GM12874 (cell line): Measurements from ENCODE around the gene TMEM207.
A peak's percentile ranks its signal among the peaks of the same experiment; 100 is the strongest.

Experiments
- TF ChIP-seq, protein P1 (sequence below): IDR thresholded peaks from 2 replicates; pipeline ENCODE4 v1.5.1; 2011; ENCODE audit warnings: low read depth, mild to moderate bottlenecking, control low read depth, low read length, moderate library complexity; ENCODE audit not compliant: insufficient read depth

The TMEM207 gene

DNA sequence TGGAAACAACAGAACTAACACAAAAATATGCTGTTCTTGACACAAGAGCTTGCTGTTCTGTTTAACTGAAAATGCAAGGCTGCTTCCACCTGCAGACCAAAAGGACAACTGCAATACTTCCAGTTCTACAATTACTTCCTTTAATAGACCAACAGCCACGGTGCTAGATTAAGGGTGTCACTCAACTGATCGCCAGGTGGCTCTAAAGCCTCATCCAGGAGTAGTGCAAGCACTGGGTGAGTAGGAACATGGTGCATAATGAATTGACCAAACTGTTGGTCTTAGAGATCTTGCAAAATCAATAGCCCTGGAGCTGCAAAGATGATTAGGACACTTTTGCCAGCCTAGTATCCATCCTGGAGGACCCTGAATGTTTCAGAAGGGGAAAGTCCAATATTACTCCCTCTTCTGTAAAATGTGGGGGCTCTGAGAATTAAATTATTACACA is 65.4 kb downstream of the TMEM207 start:
- TF ChIP-seq, protein P1, sequence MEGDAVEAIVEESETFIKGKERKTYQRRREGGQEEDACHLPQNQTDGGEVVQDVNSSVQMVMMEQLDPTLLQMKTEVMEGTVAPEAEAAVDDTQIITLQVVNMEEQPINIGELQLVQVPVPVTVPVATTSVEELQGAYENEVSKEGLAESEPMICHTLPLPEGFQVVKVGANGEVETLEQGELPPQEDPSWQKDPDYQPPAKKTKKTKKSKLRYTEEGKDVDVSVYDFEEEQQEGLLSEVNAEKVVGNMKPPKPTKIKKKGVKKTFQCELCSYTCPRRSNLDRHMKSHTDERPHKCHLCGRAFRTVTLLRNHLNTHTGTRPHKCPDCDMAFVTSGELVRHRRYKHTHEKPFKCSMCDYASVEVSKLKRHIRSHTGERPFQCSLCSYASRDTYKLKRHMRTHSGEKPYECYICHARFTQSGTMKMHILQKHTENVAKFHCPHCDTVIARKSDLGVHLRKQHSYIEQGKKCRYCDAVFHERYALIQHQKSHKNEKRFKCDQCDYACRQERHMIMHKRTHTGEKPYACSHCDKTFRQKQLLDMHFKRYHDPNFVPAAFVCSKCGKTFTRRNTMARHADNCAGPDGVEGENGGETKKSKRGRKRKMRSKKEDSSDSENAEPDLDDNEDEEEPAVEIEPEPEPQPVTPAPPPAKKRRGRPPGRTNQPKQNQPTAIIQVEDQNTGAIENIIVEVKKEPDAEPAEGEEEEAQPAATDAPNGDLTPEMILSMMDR, result peak; percentile 36

DNA sequence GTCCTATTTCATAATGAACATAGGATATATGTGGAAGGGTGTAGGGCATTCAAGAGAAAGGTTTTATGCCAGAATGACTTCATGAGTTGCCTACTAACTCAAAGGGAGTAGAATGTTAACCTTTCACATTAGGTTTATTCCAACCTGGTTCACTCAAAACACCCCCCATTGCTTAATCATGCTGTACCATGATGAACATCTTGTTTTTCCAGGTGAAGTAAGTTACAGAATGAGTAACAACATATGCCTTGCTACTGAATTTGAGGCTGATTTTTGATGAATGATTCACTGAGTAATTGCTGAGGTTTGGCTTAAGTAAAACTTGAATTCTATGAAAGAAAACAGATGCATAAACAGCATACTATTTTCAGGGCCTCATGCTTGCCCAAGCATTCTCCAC is 67.6 kb downstream of the TMEM207 start:
- TF ChIP-seq, protein P1, result no peak

- TF ChIP-seq, protein P1, result no peak
These were observed 68.3 kb downstream of the TMEM207 start for GRCh38 chr3:190381441-190381840.

GRCh38 chr3:190380184-190380583 is 69.5 kb downstream of the TMEM207 start:
- TF ChIP-seq, protein P1, result no peak
